Tongue (tissue), 2 donors: ENCODE data around the gene CLPSL1. TPM values are rescaled to one million over a fixed set of nuclear protein-coding genes. Genes with fewer than 3 reads are reported as not detected.

Experiments used
- DNase-seq: peaks from one replicate; pipeline ENCODE4 v3.0.0-alpha.2; 2015
- total RNA-seq: library from RNA; depleted of rRNA; stranded (reverse); fragments of >200 nt; gene quantifications from one replicate; pipeline ENCODE4 v1.2.3, GENCODE V29; 2014

The CLPSL1 gene
- total RNA-seq, 1 donor from 2014 or later: not detected

DNA sequence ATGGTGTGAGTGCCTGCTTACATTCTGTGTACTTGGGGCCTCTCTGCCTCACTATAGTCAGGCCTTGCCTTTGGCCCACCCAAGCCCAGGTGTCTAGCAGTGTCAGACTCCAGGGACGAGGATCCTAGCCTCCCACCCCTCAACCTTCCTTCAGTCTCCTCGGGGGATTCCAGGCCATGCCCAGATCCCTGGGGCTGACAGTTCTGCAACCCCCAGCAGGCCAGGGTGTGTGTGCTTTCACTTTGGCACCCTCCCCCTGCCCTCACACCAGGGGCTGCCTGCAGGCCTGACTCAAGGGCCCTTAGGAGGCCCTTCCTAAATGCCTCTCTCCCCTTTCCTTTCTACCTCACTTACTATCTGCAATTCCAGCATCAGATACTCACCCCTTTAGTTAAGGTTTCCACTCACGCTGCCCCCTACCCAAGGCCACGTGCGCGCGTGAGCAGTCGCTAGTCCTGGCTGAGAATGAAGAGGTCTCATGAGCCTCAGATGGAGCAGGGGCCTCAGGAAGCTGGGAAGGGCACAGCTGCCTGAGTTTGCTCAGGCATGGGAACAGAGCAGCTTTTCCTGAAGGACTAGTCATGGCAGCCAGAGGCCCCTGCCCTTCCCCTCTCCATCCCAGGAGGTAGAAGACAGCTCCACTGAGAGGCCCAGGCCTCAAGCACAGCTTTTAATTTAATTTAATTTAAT lies 17.2 kb downstream of the CLPSL1 start:
- DNase-seq: no peak

DNA sequence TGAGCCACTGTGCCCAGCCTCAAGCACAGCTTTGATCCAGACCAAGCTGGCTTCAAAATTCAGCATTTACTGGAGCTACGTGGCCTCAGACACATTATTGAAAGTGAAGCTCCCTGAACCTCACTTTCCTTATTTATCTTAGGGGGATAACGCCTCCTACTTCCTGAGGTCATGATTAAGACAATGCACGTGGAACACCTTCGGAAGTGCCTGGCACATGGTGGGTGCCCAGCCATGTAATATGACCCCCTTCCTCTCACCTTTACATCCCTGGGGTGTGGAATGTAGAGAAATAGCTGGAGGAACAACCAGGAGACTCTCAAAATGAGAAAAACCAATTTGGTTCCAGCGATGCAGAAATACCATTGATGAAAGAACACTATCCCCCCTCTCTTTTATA lies 17.9 kb downstream of the CLPSL1 start:
- no peak for DNase-seq

DNA sequence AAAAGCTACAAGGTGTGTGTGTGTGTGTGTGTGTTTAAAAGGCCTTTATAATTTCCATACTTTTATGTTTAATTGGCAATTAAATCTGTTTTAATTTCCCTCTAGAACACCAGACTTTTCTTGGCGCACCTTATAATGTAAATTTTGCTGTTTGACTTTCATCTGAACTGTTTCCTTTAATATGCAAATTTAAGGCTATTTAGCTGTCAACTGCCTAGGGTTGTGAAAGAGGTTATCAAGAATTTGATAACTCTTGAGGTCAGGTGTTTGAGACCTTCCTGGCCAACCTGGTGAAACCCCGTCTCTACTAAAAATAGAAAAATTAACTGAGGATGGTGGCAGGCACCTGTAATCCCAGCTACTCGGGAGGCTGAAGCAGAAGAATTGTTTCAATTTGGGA lies 20.3 kb downstream of the CLPSL1 start:
- no peak for DNase-seq

DNA sequence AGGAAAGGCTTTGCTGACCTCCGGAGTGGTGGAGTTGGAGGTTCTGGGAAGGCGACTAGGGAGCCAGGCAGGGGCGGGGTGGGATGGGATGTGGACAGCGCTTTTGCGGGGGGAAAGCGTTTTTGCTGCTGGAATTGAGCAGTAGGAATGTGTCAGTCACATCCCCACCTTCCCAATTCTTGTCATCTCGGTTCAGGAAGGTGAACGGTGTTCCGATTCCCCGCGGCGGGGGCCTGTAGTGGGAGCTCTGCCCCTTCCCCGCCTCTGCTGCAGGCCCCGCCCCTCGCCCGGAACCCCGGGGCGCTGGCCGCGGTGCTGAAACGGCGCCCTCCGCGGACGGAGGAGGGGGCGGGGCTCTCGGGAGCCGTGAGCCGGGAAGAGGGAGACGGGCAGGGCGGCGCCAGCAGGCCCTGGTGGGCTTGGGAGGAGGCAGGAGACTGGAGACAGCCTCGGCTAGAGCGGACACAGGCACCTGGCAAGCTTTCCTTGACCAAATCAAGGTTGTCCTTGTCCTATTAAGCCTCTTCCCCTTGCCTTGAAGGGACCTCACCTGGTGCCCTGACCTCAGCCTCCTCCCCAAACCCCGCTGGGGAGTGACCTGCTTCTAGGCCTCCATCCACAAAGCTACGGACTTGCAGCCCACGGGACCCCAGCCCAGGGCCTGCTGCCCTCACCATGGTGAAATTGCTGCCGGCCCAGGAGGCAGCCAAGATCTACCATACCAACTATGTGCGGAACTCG lies 24.3 kb downstream of the CLPSL1 start, which contains the start of gene LHFPL5:
LHFPL5 (plus strand) TSS at position 357 of the 741 bp plus-strand sequence; CDS start at position 676, 319 bp downstream.
- DNase-seq: peak; percentile 76

DNA sequence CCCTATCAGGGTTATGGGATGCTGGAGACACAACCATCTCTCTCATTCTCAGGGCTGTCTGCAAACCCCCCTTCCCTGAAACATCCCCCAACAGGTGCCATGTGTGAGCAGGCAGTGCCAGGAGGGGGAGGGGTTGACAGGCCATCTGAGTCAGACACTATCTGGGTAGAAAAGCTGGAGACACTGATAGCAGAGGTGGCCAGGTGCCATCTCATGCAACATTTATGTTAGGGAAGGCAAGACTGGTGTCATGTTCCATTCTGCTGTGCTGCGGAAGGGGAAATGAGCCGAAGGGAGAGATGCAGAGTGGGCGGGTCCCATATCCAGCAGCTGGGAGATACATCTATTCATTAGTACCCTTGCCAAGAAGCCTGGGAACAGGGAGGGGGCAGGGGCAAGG lies 27.9 kb downstream of the CLPSL1 start:
- peak; percentile 83 for DNase-seq

DNA sequence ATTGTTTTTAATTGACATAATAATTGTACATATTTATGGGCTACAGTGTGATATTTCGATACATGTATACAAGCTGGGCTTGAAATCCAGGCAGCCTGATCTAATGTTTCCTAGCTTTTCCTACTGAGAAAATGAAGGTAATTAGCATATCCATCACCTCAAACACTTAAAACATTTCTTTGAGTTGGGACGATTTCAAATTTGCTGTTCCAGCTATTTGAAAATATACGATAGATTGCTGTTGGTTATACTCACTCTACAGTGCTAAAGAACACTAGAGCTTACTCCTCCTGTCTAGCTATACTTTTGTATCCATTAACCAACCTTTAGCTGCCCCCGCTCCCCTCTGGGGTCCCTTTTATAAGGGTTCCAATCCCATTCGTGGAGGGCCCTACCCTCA lies 29.0 kb downstream of the CLPSL1 start:
- no peak for DNase-seq

DNA sequence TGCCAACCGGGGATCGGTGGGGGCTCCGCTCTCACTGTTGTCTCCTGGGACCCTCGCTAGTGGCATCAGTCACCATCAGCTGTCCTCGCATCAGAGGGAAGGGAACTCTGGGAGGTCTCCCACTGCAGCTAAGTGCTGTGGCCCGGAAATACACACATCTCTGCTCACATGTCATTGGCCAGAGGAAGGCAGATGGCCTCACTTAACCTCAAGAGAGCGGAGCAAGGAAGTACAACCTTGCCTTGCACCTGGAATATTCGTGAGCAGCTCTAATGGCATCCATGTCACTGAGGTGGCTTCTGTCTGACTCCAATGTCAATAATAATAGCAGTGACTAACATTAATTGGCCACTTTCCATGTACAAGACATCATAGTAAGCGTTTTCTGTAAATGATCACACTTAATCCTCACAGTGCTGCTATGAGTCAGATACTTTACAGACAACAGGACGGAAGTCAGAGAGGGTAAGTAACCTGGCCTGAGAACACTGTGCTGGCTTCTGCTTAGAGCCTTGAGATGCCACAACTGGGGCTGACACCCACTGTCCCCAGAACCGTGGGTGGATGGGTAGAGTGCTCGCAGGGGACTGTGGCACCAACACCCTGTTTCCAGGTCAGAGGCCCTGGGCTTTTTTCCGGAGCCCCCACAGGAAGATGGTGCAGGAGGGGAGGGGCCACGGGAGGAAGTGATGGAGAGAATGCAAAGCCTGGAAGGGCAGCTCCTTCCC lies 30.3 kb downstream of the CLPSL1 start:
- peak; percentile 40 for DNase-seq

DNA sequence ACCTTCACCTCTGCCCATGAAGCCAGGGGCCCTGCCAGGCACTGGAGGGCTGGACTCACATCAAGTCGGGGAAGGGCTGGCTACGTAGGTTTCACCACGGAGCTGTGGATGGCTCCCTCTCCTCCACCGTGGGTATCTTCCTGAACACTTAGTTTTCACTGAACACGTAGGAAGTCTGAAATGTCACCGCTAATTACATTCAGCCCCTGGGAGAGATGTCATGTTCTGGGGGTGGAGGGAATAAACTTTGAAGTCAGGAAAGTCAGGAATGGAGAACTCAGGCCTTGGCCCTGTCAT lies 30.8 kb downstream of the CLPSL1 start:
- DNase-seq: no peak

DNA sequence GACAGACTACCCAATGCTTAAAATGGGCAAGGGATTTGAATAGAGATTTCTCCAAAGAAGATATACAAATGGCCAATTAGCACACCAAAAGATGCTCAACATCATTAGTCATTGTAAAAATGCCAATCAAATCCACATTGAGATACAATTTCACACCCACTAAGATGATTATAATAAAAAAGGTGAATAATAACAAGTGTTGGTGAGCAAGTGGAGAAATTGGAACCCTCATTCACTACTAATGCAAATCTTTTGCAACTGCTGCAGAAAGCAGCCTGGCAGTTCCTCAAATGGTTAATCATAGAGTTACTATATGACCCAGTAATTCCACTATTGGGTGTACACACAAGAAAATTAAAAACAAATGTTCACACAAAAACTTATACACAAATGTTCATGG lies 36.7 kb downstream of the CLPSL1 start:
- DNase-seq: no peak

DNA sequence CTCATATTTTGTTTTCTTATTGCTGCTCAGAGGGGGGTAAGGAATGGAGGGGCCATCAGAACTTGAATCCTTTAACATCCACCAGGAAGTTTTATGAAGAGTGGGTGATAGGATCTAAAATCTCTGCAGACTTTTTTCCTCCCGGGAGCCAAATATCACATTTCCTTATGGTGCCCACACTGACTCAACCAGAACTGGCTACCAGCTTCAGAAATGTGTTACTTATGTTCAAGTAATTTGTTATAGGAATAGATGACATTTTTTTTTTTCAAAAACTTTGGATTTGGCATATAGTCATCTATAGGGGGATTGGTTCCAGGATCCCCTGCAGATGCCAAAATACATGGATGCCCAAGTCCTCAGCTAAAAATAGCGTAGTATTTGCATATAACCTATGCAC lies 42.8 kb downstream of the CLPSL1 start:
- DNase-seq: no peak

DNA sequence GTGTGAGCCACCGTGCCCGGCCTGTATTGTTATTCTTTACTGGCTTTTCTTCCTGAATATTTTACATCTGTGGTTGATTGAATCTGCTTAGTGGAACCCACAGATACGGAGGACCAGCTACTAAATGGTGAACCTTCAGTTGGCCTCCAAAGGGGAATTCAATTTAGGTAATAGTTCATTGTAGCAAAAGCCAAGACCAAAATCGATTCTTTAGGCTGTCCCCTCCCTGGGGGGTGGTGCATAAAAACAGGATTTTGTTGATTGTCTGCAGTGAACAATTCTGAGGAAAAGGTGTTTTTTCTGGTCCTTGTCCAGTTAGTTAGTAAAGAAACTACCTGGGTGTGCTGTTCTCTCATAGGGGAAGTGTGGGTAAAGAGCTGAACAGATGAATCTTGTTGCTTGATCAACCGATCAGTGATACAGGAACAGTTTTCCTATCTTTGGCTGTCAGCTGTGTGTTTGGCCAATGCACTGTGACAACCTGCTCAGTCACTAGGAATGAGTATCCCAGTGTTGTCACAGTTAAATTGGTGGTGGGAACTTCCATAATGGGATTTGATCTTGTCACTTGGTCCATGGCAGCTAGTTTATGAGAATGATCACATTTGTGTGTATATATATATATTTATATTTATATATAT lies 43.9 kb downstream of the CLPSL1 start:
- DNase-seq: no peak

DNA sequence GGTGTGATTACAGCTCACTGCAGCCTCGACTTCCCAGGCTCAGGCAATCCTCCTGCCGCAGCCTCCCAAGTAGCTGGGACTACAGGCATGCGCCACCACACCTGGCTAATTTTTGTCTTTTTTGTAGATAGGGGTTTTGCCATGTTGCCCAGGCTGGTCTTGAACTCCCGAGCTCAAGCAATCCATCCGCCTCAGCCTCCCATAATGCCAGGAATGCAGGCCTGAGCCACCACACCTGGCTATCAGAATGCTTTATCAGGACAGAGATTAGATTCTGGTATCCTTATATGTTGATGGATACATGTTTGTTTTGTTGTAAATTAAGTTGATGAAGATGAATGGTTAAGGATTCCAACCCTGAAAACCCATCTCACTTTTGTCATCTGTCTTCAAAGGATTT lies 48.5 kb downstream of the CLPSL1 start:
- DNase-seq: no peak

DNA sequence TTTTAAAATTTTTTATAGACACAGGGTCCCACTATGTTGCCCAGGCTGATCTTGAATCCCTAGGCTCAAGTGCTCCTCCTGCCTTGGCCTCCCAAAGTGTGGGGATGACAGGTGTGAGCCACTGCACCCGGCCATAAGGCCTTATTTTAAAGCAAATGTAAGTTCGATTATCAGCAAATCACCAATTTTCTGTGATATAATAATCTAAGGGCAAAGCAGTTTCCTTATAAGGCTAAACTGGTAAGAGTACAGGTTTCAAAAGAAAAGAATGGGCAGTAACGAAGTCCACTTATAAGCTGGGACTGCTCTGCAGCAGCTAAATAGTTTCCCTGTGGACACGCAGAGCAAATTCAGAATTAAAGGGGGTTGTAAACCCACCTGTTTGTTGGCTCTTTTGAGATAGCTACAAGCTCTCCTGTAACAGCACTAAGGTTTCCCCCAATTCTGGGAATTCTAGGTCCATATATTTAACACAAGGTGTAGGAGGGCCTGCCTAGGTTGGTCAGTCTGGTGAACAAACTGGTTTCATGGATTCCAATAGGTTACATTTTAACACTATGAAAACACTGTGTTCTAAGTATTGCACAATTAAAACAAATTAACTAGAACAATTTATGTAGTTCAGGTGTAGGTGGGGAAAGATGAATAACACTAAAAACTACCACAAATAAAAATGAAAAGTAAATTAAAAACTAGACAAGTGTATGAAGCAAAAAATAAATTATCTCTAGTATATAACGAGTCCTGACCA lies 50.6 kb downstream of the CLPSL1 start:
- no peak for DNase-seq

DNA sequence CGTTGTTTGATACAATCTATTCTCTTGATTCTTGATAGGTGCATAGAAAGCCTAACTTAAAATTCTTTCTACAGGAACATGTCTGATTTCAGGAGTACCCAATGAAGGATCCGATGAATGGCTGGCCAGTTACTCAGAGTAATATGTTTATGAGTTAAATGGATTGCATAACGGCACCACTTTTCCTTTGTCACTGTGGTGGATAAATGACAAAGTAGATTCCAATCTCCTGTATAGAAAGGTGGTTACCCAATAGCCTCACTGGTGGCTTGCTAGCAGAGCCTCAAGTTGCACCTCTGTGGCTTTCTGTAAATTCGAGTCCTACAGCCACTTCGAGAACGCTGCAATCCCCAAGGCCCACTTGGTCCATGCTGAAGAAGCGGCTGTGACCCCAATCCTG lies 52.7 kb downstream of the CLPSL1 start:
- no peak for DNase-seq

Other genes starting within 250 kb of the CLPSL1 start
- gene FKBP5, start 92.1 kb upstream of the CLPSL1 start, total RNA-seq: 18.5 TPM
- gene ARMC12, start 44.0 kb upstream of the CLPSL1 start, total RNA-seq: 0.31 TPM
- gene CLPSL2, start 4.4 kb upstream of the CLPSL1 start, total RNA-seq: not detected
- not detected for gene CLPS, start 16.3 kb downstream of the CLPSL1 start, total RNA-seq
- gene LHFPL5, start 24.3 kb downstream of the CLPSL1 start, total RNA-seq: not detected
- 28.1 TPM for gene SRPK1, start 140.1 kb downstream of the CLPSL1 start, total RNA-seq
- not detected for gene SLC26A8, start 243.6 kb downstream of the CLPSL1 start, total RNA-seq
- 67.9 TPM for gene MAPK14, start 246.8 kb downstream of the CLPSL1 start, total RNA-seq